ENCODE results near the gene ANKRD35.

DNA sequence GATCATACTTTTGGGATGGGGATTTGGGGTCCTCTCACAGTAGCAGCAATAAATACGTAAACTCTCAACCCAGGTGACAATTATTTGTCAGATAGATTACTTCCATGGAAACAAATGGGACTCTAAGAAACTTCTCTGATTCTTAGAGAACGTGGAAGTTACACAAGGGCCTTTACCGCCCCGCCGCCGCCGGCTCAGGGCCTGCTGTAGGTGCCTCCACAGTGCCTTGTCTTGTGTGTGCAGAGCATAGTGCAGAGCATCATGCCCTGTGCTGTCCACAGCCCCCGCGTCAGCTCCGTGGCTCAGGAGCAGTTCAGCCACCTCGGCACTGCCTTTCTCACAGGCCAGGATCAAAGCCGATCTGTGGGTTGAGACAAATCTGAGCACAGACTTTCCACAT lies 11.0 kb downstream of the ANKRD35 start:
- TF ChIP-seq, protein P1, sequence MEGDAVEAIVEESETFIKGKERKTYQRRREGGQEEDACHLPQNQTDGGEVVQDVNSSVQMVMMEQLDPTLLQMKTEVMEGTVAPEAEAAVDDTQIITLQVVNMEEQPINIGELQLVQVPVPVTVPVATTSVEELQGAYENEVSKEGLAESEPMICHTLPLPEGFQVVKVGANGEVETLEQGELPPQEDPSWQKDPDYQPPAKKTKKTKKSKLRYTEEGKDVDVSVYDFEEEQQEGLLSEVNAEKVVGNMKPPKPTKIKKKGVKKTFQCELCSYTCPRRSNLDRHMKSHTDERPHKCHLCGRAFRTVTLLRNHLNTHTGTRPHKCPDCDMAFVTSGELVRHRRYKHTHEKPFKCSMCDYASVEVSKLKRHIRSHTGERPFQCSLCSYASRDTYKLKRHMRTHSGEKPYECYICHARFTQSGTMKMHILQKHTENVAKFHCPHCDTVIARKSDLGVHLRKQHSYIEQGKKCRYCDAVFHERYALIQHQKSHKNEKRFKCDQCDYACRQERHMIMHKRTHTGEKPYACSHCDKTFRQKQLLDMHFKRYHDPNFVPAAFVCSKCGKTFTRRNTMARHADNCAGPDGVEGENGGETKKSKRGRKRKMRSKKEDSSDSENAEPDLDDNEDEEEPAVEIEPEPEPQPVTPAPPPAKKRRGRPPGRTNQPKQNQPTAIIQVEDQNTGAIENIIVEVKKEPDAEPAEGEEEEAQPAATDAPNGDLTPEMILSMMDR (IDR thresholded peaks at IDR 0.05) = no peak
- TF ChIP-seq TCF7L2 (IDR thresholded peaks at IDR 0.05; ENCODE audit: low read depth, low read length) (no peak), SIN3A (IDR thresholded peaks at IDR 0.05; ENCODE audit: borderline replicate concordance, insufficient read depth, low read depth, low read length) (no peak)

Measured in Panc1 (cell line).